Esophagus (tissue), 2 donors: ENCODE data around the gene SNCB. TPM values are rescaled to one million over a fixed set of nuclear protein-coding genes. Genes with fewer than 3 reads are reported as not detected.

ENCODE experiments used
- H3K27ac ChIP-seq, 2 donors: one replicate each; pipeline ENCODE4 v1.5.1; 2013; ENCODE audit warnings: low read depth in 2 of 2, mild to moderate bottlenecking in 2 of 2, inconsistent platforms in 1 of 2, low read length in 1 of 2, moderate library complexity in 1 of 2
- H3K27me3 ChIP-seq, 2 donors: one replicate each; pipeline ENCODE4 v1.6.1; 2013; ENCODE audit warnings: low read length in 2 of 2, control low read depth in 1 of 2, mild to moderate bottlenecking in 1 of 2; ENCODE audit not compliant: insufficient read depth in 2 of 2, control insufficient read depth in 1 of 2
- H3K36me3 ChIP-seq, 2 donors: one replicate each; pipeline ENCODE4 v1.6.1; 2013; ENCODE audit warnings: low read length in 1 of 2; ENCODE audit not compliant: control insufficient read depth in 2 of 2, insufficient read depth in 2 of 2
- H3K4me1 ChIP-seq, 2 donors: one replicate each; pipeline ENCODE4 v1.6.1; 2013; ENCODE audit warnings: low read length in 1 of 2; ENCODE audit not compliant: control insufficient read depth in 2 of 2, insufficient read depth in 2 of 2
- H3K4me3 ChIP-seq, 2 donors: one replicate each; pipeline ENCODE4 v1.5.1; 2013; ENCODE audit warnings: low read length in 2 of 2, mild to moderate bottlenecking in 2 of 2, low read depth in 1 of 2, moderate library complexity in 1 of 2
- H3K9me3 ChIP-seq, 2 donors: one replicate each; pipeline ENCODE4 v1.6.1; 2013; ENCODE audit warnings: mild to moderate bottlenecking in 2 of 2, low read depth in 1 of 2, low read length in 1 of 2, moderate library complexity in 1 of 2; ENCODE audit not compliant: control insufficient read depth in 2 of 2, insufficient read depth in 1 of 2
- WGBS, 2 donors: extraction: QIAGEN DNeasy Blood & Tissue Kit; methylation state at CpG; one replicate each; pipeline ENCODE4 v1.1.7; 2013; 5-methylcytosine and 5-hydroxymethylcytosine counted together
- polyA plus RNA-seq, 2 donors: library from polyadenylated mRNA; stranded (reverse); fragments of 200-250 nt; gene quantifications; one replicate each; pipeline ENCODE4 v1.2.3, GENCODE V29; 2013
- donor health status: healthy with polysubstance abuse.
- donor health status: Bipolar disorder and iron deficiency.

Gene SNCB
- polyA plus RNA-seq, 2 donors: not detected

DNA sequence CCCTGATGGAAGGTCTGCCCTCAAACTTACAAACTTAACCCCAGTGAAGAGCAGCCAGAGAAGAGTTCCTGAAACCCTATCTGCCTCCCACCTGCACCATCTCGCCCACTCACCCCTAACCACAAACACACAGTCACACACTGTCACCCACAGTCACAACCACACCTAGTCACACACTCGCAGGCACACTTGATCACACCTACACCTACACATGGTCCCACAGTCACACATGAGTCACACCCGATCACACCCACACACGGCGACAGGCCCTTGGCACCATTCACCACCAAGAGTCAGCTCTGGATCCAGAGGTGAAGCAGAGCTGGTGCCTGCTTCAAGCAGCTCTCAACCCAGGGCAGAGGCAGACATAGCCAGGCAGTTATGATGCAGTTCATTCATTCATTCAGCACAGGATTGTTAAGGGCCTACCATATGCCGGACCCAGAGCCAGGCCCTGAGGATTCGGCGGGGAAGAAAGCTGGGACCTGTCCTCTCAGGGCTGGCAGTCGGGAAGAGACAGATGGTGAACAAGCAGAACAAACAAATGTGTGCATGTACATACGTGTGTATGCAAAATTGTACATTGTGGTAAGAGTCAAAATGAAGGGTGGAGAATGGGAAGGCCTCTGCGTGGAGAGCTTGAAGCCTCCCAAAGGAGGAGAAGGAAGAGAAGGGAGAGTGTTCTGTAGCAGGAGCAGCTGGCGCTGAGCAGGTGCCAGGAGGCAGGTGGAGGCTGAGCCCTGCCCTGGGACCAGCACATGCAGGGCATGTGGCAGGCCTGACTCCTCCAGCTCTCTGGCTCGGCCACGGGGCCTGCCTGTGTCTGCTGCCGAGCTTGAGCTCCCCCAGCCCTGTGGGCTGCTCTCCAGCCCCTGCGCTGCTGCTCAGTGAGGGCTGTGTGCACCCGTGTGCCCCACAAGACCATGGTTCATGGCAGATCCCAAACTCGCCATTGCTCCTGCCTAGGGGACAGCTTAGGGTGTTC is 23.4 kb upstream of the SNCB start:
- peak overlapping the region in 1 of 2 donors; percentile 39 for H3K27ac ChIP-seq
- H3K4me1 ChIP-seq: peaks cover 0 to 17% of the 10 kb centered on the region in 2 donors
- no peaks in the 10 kb centered on the region for H3K9me3 ChIP-seq
- H3K4me3 ChIP-seq: no peak overlapping the region
- WGBS, 2 donors: 60 to 64% methylated on average over 18 of the region's 18 CpGs
- H3K27me3 ChIP-seq: no peaks in the 10 kb centered on the region
- peaks cover 0 to 22% of the 10 kb centered on the region in 2 donors for H3K36me3 ChIP-seq

DNA sequence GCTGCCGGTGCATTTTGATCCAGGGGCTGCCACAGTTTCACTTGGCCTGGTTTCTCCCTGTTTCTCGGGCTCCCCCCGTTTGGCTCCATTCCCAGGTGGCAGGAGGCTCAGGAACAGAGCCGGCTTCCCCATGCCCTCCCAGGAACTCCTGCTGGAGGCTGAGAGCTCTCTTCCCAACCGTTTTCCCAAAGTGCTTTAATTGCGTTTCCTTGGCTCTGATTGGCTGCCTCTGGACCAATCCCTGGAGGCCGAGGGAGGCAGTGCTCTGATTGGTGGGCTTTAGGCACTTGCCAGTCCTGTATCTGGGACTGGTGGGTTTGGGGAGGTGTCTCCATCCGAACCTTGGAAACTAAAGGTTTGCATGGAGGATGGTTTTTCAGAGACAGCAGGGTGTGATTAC is 21.8 kb upstream of the SNCB start:
- Histone ChIP-seq H3K27ac (no peak overlapping the region), H3K9me3 (no peaks in the 10 kb centered on the region), H3K36me3 (peaks cover 0 to 19% of the 10 kb centered on the region in 2 donors), H3K4me1 (peaks cover 8 to 21% of the 10 kb centered on the region in 2 donors), H3K27me3 (no peaks in the 10 kb centered on the region), H3K4me3 (no peak overlapping the region)
- WGBS, 2 donors: 78 to 80% methylated on average over 8 of the region's 8 CpGs

DNA sequence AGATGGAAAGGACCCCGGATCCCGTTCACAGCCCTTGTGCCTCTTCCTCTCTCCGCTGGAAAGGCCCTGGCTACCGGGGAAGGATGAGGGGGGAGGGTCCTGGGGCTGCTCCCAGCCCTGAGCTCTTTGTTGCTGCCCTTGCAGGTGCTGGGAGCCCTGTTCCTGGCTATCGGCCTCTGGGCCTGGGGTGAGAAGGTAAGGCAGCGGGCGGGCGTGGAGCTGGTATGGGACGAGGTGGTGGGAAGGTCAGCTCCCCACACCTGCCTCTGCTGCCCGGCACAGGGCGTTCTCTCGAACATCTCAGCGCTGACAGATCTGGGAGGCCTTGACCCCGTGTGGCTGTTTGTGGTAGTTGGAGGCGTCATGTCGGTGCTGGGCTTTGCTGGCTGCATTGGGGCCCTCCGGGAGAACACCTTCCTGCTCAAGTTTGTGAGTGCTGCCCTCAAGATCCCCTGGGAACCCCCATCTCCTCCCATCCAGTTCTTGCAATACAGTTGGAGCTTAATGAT is 21.2 kb upstream of the SNCB start:
- Histone ChIP-seq H3K4me3 (no peak overlapping the region), H3K9me3 (no peaks in the 10 kb centered on the region), H3K27me3 (no peaks in the 10 kb centered on the region), H3K36me3 (peaks cover 0 to 16% of the 10 kb centered on the region in 2 donors), H3K4me1 (peaks cover 8 to 23% of the 10 kb centered on the region in 2 donors), H3K27ac (no peak overlapping the region)
- WGBS, 2 donors: 93% methylated on average over 17 of the region's 17 CpGs

DNA sequence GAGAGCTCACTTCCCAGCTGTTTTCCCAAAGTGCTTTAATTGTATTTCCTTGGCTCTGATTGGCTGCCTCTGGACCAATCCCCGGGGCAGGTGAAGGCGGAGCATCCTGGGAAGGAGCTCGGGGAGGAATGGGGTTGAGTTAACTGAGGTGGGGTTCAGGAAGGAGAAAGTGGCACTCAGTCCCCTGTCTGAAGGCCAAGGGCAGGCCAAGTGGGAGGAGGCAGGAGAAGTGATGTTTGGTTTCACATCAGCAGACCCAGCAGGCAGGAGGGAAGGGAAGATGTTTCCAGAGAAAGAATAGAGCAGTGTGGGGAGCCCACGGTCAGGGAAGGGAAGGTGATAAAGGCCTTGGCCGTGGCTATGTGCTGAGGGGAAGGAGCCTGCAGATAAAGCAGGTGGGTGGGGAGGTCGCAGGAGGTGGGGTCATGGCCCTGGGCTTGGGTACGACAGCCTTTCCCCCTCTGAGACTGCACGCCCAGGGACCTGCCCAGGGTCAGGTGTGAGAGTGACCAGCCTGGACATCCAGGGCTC is 20.1 kb upstream of the SNCB start:
- Histone ChIP-seq H3K4me3 (no peak overlapping the region), H3K36me3 (peaks cover 0 to 9% of the 10 kb centered on the region in 2 donors), H3K27me3 (no peaks in the 10 kb centered on the region), H3K9me3 (no peaks in the 10 kb centered on the region), H3K4me1 (peaks cover 8 to 23% of the 10 kb centered on the region in 2 donors), H3K27ac (no peak overlapping the region)
- WGBS, 2 donors: 74 to 78% methylated on average over 8 of the region's 8 CpGs

DNA sequence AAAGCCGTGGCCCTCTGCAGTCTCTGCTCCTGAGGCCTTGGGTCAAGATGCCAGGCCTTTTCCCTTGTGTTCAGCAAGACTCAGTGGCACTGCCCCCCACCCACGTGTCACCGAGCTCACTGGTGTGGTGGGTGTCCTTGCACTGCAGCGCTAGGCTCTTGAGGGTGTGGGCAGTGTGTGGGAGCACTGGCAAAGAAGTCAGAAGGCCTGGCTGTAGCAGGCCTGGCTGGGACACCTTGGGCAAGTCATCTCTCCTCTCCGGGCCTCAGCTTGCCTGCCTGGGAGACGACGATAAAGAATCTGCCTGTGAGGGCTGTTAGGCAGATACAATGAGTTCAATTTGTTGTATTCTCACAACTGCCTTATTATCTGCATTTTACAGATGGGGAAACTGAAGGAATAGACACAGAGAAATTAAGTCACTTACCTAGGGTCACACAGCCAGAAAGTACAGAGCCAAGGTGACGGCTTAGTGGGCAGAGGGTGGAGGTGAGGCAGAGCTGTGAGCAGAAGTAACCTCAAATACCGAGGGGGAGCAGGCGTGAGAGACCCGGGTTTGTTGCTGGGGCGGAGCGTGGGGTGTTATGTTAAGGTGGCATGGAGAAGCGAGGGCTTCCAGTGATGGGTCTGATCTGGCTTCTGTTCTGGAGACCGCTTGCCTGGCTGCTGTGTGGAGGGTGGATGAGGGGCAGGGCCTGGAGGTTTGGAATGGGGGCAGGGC is 18.3 kb upstream of the SNCB start:
- peak overlapping the region in 1 of 2 donors; percentile 56 for H3K27ac ChIP-seq
- H3K27me3 ChIP-seq: no peaks in the 10 kb centered on the region
- no peaks in the 10 kb centered on the region for H3K9me3 ChIP-seq
- peak overlapping the region; percentile 20 to 80 for H3K4me3 ChIP-seq
- H3K4me1 ChIP-seq: peaks cover 12 to 17% of the 10 kb centered on the region in 2 donors
- WGBS, 2 donors: 60 to 61% methylated on average over 15 of the region's 15 CpGs
- peaks cover 0 to 9% of the 10 kb centered on the region in 2 donors for H3K36me3 ChIP-seq

DNA sequence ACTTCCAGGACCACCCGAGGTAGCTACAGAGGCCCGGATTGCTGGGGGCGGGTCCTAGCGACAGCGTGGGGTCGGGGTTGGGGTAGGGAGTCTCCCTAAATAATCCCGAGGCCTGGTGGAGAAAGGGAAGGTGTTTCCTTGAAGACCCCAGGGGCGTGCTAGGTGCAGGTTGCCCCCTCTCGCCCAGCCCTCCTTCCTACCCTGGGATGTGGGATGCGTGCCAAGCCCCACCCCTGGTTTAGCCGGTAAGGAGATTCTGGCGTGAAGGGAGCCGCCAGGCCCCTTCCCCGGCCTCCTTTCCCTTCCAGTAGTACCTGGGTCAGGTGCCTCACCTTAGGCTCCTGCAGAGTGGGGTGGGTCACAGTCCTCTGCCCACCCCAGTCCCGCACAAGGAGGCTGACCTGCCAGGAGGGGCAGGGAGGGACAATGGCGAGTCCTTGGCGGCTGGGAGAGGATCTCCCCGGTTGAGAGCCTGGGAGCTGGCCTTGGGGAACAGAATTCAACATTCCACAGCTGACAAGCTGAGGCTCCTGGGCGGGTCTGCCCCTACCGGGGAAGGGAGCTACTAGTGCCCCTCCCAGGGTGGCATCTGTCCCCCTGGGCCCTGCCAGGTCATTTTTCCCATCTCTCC is 17.6 kb upstream of the SNCB start:
- Histone ChIP-seq H3K36me3 (peaks cover 0 to 5% of the 10 kb centered on the region in 2 donors), H3K27ac (peak overlapping the region in 1 of 2 donors; percentile 56), H3K4me3 (peak overlapping the region; percentile 55 to 80), H3K4me1 (peaks cover 12 to 13% of the 10 kb centered on the region in 2 donors), H3K27me3 (no peaks in the 10 kb centered on the region), H3K9me3 (no peaks in the 10 kb centered on the region)
- 7 to 11% methylated on average over 17 to 20 of the region's 20 CpGs for WGBS, 2 donors

DNA sequence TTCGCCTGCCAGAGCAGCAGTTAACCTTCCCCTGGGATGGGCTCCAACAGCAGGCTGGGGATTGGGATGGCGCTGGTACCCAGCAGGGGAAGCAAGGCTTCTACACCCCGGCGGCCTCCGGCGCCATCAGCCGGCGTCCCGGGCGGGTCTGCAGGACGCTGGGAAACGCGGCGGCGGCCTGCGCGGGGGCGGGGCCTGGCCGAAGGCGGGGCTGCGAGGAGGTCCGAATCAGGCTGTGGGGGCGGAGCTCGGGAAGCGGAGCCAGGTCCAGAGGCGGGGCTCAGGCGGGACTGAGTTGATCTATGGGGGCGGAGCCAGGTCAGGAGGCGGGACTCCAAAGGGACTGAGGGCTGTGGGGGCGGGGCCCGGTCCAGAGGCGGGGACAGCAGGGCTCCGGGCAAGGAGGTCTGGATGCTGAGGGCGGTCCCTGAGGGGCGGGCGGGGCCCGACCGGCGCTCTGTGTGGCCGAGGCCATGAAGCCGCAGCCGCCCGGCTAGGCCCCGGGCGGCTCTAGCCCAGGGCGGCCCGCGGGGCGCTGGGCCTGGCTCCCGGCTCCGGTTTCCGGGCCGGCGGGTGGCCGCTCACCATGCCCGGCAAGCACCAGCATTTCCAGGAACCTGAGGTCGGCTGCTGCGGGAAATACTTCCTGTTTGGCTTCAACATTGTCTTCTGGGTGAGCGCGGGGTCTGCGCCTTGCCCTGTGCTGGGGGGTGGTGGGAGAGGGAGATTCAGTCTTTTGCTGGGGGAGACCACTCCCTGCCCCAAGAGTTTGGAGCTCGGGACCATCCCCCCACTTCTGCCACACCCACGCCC is 16.9 kb upstream of the SNCB start, which contains the start of gene TSPAN17:
TSPAN17 (plus strand) TSS at position 455 of the 813 bp plus-strand sequence; CDS start at position 587, 132 bp downstream.
- Histone ChIP-seq H3K4me3 (peak within 1 kb of the TSS; percentile 55 to 80), H3K9me3 (no peaks in the 10 kb centered on the region), H3K36me3 (no peaks in the 10 kb centered on the region), H3K27ac (peak within 1 kb of the TSS; percentile 56 to 64), H3K27me3 (no peaks in the 10 kb centered on the region), H3K4me1 (peaks cover 12 to 13% of the 10 kb centered on the region in 2 donors)
- WGBS, 2 donors: 0 to 1% methylated on average over 43 to 63 of the region's 63 CpGs

DNA sequence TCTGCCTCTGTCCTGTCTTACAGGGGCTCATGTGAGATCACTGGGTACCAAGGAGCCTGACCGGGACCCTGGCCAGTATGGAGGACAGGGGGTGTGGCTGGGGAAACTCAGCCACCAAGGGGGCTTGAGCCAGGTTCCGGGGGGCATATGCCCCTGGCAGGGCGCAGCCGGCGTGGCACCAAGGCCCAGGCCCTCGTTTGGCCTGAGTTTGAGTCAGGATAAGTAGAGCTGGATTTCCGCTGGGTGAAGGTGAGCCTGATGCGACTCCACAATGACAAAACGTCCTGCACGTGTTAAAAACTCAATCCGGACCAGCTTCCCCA is 16.3 kb upstream of the SNCB start:
- peak overlapping the region; percentile 48 to 64 for H3K27ac ChIP-seq

More for the DNA sequence above, 16.3 kb upstream of the SNCB start:
- 17 to 19% methylated on average over 11 of the region's 11 CpGs for WGBS, 2 donors
- Histone ChIP-seq H3K4me3 (peak overlapping the region; percentile 30 to 80), H3K36me3 (no peaks in the 10 kb centered on the region), H3K9me3 (no peaks in the 10 kb centered on the region), H3K27me3 (no peaks in the 10 kb centered on the region), H3K4me1 (peaks cover 12 to 13% of the 10 kb centered on the region in 2 donors)
